HG02840 (cell line): Measurements from ENCODE around the gene CCDC83.
"Not testable (repeated sequence)": the region's sequence is repeated elsewhere in the genome, so short reads cannot be mapped to it uniquely, and the experiment has no call there.

Source experiments
- ATAC-seq: cut with Tn5 transposase; IDR thresholded peaks from one replicate; pipeline ENCODE4 v1.9.1; 2021; ENCODE audit warnings: mild to moderate bottlenecking, moderate library complexity, moderate number of reproducible peaks; ENCODE audit not compliant: unreplicated experiment, low FRiP score

CCDC83 gene

GRCh38 chr11:85935751-85936150 is 80.6 kb downstream of the CCDC83 start:
- ATAC-seq = no peak

DNA sequence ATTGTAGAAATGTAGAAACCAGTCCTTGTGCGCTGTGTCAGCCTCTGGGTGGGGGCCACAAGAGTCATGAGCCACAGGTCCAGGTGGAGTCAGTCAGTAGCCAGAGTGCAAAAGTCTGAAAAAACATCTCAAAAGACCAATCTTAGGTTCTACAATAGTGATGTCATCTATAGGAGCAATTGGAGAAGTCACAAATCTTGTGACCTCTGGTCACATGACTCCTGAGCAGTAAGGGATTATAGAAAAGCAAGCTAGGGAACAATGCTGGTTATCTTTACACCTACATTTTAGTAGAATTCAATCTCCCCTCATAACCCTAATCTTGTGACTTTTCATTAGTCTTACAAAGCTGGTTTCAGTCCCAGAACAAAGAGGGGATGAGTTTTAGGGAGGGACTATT is 82.7 kb downstream of the CCDC83 start:
- no peak for ATAC-seq

DNA sequence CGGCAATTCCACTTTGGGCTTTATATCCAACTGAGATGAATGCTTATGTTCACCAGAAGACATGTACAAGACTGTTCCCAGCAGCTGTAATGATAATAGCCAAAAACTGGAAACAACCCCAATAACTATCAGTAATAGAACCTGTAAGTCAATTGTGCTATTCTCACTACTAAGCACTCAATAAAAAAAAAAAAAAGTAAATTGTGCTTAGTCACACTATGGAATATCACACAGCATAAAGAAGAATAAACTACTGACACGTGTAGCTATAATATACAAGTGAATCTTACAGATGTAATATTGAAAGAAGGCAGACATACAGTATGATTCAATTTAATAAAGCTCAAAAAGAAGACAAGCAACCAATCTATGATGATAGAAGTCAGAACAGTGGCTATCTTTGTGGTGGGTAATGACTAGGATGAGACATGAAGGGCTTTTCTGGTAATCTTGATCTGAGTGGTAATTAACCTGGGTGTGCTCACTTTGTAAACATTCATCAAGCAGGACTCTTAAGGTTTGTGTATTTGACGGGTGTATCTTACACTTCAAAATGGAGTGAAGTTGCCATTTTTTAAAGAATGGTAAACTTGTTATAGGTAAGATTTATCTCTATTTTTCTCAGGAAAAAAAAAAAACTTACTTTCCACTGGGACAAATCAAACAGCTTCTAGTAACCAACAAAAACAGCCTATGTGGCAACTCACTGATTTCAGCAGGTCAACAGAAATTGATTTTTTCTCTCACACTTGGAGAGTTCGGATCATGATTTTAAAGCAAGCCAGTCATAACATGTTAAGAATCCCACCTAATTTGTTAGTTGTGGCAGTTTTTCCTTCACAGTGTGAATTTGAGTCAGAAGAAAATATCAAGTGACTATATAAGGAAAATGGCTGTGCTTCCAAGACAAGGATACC is 84.2 kb downstream of the CCDC83 start:
- ATAC-seq = no peak

- no peak for ATAC-seq
Measured at GRCh38 chr11:85941380-85941973, 86.3 kb downstream of the CCDC83 start.

- no peak for ATAC-seq
Measured at GRCh38 chr11:85945296-85945695, 90.1 kb downstream of the CCDC83 start.

GRCh38 chr11:85945788-85946187 is 90.6 kb downstream of the CCDC83 start:
- no peak for ATAC-seq

DNA sequence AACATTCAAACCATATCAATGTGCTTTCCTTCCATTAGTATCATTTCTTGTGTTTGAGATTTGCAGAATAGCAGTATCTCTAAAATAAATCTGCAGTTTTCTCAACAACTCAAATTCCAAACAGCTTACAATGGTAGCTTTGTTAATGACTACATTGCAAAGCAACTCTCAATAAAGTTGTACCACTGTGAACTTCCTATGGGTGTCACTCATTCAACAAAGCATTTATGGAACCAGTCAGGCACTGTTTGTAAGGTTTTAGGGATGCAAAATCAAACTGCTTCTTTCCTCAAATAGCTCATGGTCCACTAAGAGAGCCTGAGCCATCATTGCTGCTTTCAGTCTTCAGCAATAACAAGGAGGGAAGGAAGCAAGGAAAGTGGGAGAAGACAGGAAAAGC is 91.0 kb downstream of the CCDC83 start:
- ATAC-seq = no peak

- ATAC-seq = no peak
Measured at GRCh38 chr11:85947431-85948272, 92.5 kb downstream of the CCDC83 start.

DNA sequence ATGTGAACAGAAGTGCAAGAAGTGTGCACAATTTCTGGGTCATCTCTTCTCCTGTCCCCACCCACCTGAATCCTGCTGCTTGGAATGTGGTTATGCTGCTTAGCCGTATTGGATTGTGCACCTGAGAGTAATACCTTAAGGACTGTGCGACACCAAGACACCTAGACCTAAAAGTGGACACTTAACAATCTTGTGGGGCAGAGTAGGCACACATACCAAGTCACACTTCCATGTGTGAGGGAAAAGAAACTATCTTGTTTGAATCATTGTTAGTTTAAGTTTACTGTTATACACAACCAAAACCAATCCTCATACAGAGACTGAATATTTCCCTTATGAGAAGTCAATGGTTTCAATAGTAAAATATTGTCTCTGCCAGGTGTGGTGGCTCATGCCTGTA is 93.7 kb downstream of the CCDC83 start:
- ATAC-seq = no peak

DNA sequence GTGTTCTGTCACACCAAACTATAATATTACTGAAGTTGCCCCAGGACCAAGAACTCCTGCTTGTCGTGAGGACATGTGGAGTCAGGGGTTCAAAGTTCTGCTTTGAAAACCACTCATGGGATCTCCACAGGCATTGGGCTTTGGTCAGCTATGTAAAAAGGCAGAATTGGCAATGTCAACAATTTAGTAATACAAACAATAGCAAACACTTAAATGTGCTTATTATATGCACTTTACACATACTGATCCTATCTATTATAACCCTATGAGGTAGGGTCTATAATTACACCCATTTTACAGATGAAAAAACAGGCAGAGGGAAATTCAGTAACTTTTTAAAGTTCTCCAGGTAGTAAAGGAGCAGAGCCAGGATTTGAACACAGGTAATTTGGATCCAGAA is 94.6 kb downstream of the CCDC83 start:
- no peak for ATAC-seq

- no peak for ATAC-seq
Measured at GRCh38 chr11:85950317-85951048, 95.3 kb downstream of the CCDC83 start.

- ATAC-seq = no peak
Measured at GRCh38 chr11:85951049-85951405, 95.8 kb downstream of the CCDC83 start.

GRCh38 chr11:85951428-85952107 is 96.4 kb downstream of the CCDC83 start:
- ATAC-seq = no peak

DNA sequence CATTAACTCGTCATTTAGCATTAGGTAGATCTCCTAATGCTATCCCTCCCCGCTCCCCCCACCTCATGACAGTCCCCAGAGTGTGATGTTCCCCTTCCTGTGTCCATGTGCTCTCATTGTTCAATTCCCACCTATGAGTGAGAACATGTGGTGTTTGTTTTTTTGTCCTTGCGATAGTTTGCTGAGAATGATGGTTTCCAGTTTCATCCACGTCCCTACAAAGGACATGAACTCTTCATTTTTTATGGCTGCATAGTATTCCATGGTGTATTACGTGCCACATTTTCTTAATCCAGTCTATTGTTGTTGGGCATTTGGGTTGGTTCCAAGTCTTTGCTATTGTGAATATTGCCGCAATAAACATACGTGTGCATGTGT is 96.9 kb downstream of the CCDC83 start:
- ATAC-seq = not testable (repeated sequence)

GRCh38 chr11:85953491-85954143 is 98.4 kb downstream of the CCDC83 start:
- ATAC-seq = no peak

- ATAC-seq = no peak
Measured at GRCh38 chr11:85955531-85955930, 100.3 kb downstream of the CCDC83 start.

DNA sequence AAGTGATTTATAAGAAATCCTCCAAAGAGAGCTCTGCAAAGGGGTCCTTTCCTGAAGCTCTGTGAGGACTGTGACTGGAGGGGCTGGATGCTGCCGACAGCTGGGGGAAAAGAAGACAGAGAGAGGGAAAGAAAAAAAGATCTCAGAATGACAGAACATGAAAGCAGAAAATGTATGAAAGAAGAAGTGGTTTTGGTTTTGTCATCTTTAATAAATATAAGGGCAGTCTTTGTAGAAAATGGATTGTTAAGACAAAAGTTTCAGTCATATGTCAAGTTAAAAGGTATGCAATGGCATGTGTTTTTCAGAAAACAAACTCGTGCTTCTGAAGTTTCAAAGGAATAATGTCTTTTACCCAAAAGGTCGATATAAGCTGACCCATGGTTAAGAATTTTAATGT is 105.5 kb downstream of the CCDC83 start:
- no peak for ATAC-seq

DNA sequence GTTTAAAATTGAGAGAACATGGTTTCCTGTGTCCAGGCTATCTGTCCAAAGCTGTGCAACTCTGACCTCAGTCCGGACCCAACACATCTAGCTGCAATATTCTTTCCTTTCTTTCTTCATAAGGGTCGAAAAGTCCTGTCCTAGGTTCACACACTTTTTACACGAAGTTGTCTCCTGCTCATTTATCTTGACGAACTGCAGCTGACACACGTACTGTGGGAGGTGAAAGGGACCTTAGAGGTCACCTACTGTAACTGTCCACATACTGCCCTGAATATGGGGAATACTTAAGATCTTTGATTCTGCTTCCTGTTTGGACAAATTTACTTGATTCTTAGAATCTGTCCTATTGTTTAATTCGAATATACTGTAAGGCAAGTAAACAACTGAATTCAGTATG is 105.9 kb downstream of the CCDC83 start:
- no peak for ATAC-seq

DNA sequence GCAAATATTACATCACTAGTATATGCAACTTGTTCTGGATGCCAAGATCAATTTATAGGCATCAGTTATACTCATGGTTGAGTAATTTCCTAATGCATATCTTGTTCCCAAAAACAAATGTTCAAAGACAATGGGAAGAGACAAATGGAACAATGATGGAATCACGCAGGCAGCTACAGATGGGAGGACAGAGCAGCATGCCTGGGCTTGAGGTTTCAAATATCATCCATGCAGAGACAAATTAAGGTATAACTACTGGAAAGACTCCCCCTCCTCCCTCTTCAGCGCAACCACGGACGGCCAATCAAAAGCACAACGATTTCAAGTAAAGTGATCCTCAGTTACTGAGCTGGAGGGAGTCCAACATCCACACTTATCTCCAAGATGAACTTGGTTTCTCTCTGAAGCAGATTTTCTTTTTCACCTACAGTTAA is 106.8 kb downstream of the CCDC83 start:
- ATAC-seq = no peak
